Bone marrow (tissue), 2 donors: ENCODE results near the gene LRRK1.

ENCODE experiments used
- DNase-seq, 2 donors: peaks; one replicate each; lab custom pipeline; 2025; lab: John Stamatoyannopoulos, UW

The LRRK1 gene

GRCh38 chr15:101112336-101113113 is 193.4 kb downstream of the LRRK1 start:
- no peak for DNase-seq

GRCh38 chr15:101113114-101114005 is 194.2 kb downstream of the LRRK1 start:
- DNase-seq: no peak

- no peak for DNase-seq
These were observed 195.0 kb downstream of the LRRK1 start for GRCh38 chr15:101114166-101114565.

- DNase-seq: no peak
These were observed 195.5 kb downstream of the LRRK1 start for GRCh38 chr15:101114610-101115009.

- no peak for DNase-seq
These were observed 196.2 kb downstream of the LRRK1 start for GRCh38 chr15:101115393-101115785.

GRCh38 chr15:101115786-101116680 is 196.9 kb downstream of the LRRK1 start:
- DNase-seq: peak in 1 of 2 donors; percentile 41

GRCh38 chr15:101116681-101116976 is 197.5 kb downstream of the LRRK1 start:
- DNase-seq: no peak

GRCh38 chr15:101118116-101118515 is 199.0 kb downstream of the LRRK1 start:
- no peak for DNase-seq

GRCh38 chr15:101118615-101119014 is 199.5 kb downstream of the LRRK1 start:
- DNase-seq: no peak

GRCh38 chr15:101119181-101119580 is 200.0 kb downstream of the LRRK1 start:
- no peak for DNase-seq
